OCI-LY3 (cell line): ENCODE results near the gene RMP24.
"Not testable (repeated sequence)": the region's sequence is repeated elsewhere in the genome, so short reads cannot be mapped to it uniquely, and the experiment has no call there.

Source experiments
- H2AFZ ChIP-seq: fragments of 200-600, 300-600 bp; shearing (Covaris generic); 2 replicates; pipeline ENCODE4 v1.6.0; 2014; ENCODE audit warnings: antibody characterized with exemption, low read depth, low read length
- H3K27ac ChIP-seq: fragments of 200-600, 300-600 bp; sonication (generic); 2 replicates; pipeline ENCODE4 v1.5.1; 2014; ENCODE audit warnings: mild to moderate bottlenecking, low read length, moderate library complexity, mixed read lengths
- H3K27me3 ChIP-seq: fragments of 200-600, 300-600 bp; sonication (generic); 2 replicates; pipeline ENCODE4 v1.6.1; 2014; ENCODE audit warnings: low read depth, low read length, mixed read lengths
- H3K36me3 ChIP-seq: fragments of 200-600, 300-600 bp; sonication (generic); replicated peaks from 2 replicates; pipeline ENCODE3; 2014; ENCODE audit warnings: low read depth, low read length, mixed read lengths
- H3K4me1 ChIP-seq: fragments of 300-600, 200-600 bp; sonication (generic); 2 replicates; pipeline ENCODE4 v1.6.1; 2014; ENCODE audit warnings: low read length, mixed read lengths
- H3K4me2 ChIP-seq: fragments of 200-600, 300-600 bp; sonication (generic); 2 replicates; pipeline ENCODE4 v1.6.1; 2014; ENCODE audit warnings: low read length, mixed read lengths
- H3K4me3 ChIP-seq: fragments of 300-600, 200-600 bp; sonication (generic); 2 replicates; pipeline ENCODE4 v1.5.1; 2014; ENCODE audit warnings: antibody characterized with exemption, mild to moderate bottlenecking, low read length, moderate library complexity
- H3K79me2 ChIP-seq: fragments of 300-600, 200-600 bp; shearing (Covaris generic); 2 replicates; pipeline ENCODE4 v1.6.1; 2014; ENCODE audit warnings: mild to moderate bottlenecking, low read length, mixed read lengths
- H3K9ac ChIP-seq: fragments of 300-600, 200-600 bp; shearing (Covaris generic); 2 replicates; pipeline ENCODE4 v1.6.0; 2014; ENCODE audit warnings: mild to moderate bottlenecking, low read length, moderate library complexity
- H3K9me3 ChIP-seq: fragments of 200-600, 300-600 bp; shearing (Covaris generic); 2 replicates; pipeline ENCODE4 v1.6.1; 2014; ENCODE audit warnings: low read length, mixed read lengths; ENCODE audit not compliant: insufficient read depth
- H4K20me1 ChIP-seq: fragments of 200-600, 300-600 bp; sonication (generic); 2 replicates; pipeline ENCODE4 v1.6.1; 2016; ENCODE audit warnings: low read length, mixed read lengths; ENCODE audit not compliant: insufficient read depth
- EZH2phosphoT487 ChIP-seq: fragments of 200-600 bp; shearing (Covaris generic); IDR thresholded peaks from 2 replicates; pipeline ENCODE4 v1.6.1; 2018; ENCODE audit warnings: antibody characterized with exemption, mixed run types, low read depth
- TF ChIP-seq, protein P1 (sequence below): fragments of 200-600, 300-600 bp; sonication (generic); IDR thresholded peaks from 2 replicates; pipeline ENCODE4 v1.5.1; 2014; ENCODE audit warnings: antibody characterized with exemption, low read length, low read depth

Gene RMP24

DNA sequence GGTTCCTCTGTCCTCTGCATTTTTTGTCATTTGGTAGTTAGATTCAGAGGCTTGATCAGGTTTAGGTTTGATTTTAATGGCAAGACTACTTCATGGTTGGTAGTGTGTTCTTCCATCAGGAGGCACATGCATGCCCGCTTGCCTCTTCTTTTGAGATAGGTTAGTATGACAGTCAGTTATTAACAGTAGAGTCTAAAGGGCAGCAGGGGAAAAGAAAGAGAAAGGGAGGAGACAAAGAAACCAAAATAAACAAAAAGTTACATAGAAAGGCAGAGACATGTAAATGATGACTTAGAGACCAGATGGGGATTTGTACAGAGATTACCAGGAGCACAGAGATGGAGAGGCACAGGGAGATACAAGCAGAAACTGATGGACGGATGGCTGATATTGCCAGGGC, 10.2 kb upstream of the RMP24 start:
- no peak overlapping the region for H2AFZ ChIP-seq
- H3K79me2 ChIP-seq = no peaks in the 10 kb centered on the region
- H3K36me3 ChIP-seq = no peaks in the 10 kb centered on the region
- H3K4me3 ChIP-seq = no peak overlapping the region
- H3K27ac ChIP-seq = no peak overlapping the region
- no peaks in the 10 kb centered on the region for H3K4me1 ChIP-seq
- TF ChIP-seq, protein P1, sequence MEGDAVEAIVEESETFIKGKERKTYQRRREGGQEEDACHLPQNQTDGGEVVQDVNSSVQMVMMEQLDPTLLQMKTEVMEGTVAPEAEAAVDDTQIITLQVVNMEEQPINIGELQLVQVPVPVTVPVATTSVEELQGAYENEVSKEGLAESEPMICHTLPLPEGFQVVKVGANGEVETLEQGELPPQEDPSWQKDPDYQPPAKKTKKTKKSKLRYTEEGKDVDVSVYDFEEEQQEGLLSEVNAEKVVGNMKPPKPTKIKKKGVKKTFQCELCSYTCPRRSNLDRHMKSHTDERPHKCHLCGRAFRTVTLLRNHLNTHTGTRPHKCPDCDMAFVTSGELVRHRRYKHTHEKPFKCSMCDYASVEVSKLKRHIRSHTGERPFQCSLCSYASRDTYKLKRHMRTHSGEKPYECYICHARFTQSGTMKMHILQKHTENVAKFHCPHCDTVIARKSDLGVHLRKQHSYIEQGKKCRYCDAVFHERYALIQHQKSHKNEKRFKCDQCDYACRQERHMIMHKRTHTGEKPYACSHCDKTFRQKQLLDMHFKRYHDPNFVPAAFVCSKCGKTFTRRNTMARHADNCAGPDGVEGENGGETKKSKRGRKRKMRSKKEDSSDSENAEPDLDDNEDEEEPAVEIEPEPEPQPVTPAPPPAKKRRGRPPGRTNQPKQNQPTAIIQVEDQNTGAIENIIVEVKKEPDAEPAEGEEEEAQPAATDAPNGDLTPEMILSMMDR = no peak
- no peak for TF ChIP-seq EZH2phosphoT487
- no peaks in the 10 kb centered on the region for H3K9me3 ChIP-seq
- no peak overlapping the region for H3K9ac ChIP-seq
- H4K20me1 ChIP-seq = no peaks in the 10 kb centered on the region
- no peaks in the 10 kb centered on the region for H3K27me3 ChIP-seq
- H3K4me2 ChIP-seq = no peak overlapping the region

DNA sequence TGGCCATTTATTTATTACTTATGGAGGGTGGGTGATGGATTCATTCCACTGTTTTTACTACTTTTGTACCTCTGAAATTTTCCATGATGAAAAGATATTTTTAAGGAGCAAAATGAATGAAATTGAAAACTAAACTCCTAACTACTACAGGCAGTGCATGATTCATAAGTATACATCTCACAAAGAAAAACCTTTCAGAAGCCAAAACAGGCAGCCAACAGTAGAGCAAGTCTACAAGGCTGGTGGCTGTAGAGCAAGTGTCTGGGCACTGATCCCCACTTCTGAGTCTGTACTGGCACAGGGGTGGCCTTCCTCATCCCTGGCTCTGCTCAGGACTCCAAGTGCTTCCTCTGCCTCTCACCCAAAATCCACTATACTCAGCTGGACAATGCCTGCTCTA, 8.2 kb upstream of the RMP24 start:
- no peak overlapping the region for H3K4me2 ChIP-seq
- TF ChIP-seq, protein P1 = no peak
- TF ChIP-seq EZH2phosphoT487 = no peak
- H3K27ac ChIP-seq = no peak overlapping the region
- no peak overlapping the region for H3K9ac ChIP-seq
- H4K20me1 ChIP-seq = no peaks in the 10 kb centered on the region
- H3K4me1 ChIP-seq = peaks cover 7% of the 10 kb centered on the region
- no peaks in the 10 kb centered on the region for H3K79me2 ChIP-seq
- no peak overlapping the region for H2AFZ ChIP-seq
- H3K9me3 ChIP-seq = no peaks in the 10 kb centered on the region
- no peaks in the 10 kb centered on the region for H3K36me3 ChIP-seq
- no peak overlapping the region for H3K4me3 ChIP-seq
- no peaks in the 10 kb centered on the region for H3K27me3 ChIP-seq

DNA sequence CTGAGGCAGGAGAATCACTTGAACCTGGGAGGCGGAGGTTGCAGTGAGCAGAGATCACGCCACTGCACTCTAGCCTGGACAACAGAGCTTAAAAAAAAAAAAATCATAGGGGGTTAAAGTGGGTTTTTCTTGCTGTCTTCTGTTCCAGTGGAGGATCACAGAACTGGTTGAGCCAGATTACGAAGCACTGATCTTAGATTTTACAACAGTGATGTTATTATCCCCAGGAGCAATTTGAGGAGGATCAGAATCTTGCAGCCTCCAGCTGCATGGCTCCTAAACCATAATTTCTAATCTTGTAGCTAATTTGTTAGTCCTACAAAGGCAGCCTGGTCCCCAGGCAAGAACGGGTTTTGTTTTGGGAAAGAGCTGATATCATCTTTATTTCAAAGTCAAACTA, 4.6 kb upstream of the RMP24 start:
- not testable (repeated sequence) for H3K36me3 ChIP-seq, H3K27ac ChIP-seq, H4K20me1 ChIP-seq, H3K9ac ChIP-seq, H3K79me2 ChIP-seq, H3K4me3 ChIP-seq, H3K27me3 ChIP-seq, H3K9me3 ChIP-seq
- Histone ChIP-seq H2AFZ (0 out of 2 replicates have a peak overlapping the region, but pooled peaks have one; percentile 58), H3K4me2 (peak overlapping the region; percentile 50), H3K4me1 (peaks cover 16% of the 10 kb centered on the region)

DNA sequence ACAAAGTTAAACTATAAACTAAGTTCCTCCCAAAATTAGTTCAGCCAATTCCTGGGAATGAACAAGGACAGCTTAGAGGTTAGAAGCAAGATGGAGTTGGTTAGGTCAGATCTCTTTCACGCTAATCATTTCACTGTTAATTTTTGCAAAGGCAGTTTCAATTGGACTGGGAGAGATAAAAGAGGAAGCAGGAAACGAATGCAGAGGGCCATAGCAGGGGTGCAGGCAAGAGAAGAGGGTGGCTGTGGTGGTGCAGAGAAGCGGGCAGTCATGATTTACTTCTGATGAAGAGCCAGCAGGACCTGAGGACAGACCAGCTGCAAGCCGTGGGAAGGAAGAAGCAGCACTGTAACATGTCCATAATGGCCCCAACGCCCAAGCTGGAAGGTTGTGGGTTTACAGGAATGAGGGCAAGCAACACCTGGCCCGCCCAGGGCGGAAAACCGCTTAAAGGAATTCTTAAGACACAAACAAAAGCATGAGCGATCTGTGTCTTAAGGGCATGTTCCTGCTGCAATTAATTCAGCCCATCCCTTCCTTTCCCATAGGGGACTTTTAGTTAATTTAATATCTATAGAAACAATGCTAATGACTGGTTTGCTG, 4.1 kb upstream of the RMP24 start:
- H3K4me3 ChIP-seq = no peak overlapping the region
- H3K27me3 ChIP-seq = no peaks in the 10 kb centered on the region
- H3K4me1 ChIP-seq = peaks cover 19% of the 10 kb centered on the region
- no peaks in the 10 kb centered on the region for H3K9me3 ChIP-seq
- H2AFZ ChIP-seq = peak overlapping the region; percentile 58; the same call in 1 of the 2 replicates
- H4K20me1 ChIP-seq = no peaks in the 10 kb centered on the region
- no peak overlapping the region for H3K9ac ChIP-seq
- H3K27ac ChIP-seq = no peak overlapping the region
- H3K36me3 ChIP-seq = no peaks in the 10 kb centered on the region
- peak overlapping the region; percentile 50 for H3K4me2 ChIP-seq
- TF ChIP-seq, protein P1 = no peak
- no peak for TF ChIP-seq EZH2phosphoT487
- H3K79me2 ChIP-seq = peaks cover 9% of the 10 kb centered on the region

DNA sequence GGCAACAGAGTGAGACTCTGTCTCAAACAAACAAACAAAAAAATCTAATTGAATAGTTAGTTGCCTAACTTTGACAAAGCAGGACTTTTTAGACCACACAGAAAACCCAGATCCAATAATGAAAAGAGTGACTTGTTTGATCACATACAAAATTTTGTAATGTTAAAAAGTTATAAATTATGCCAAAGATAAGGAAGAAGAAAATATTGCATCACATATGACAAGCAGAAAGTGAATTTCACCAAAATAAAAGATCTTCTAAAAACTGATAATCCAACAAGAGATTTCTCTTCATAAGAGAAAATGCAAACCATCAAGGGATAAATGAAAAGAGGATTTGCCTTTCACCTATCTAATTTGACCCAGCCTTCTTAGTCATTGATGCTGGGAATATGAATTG, 2.8 kb upstream of the RMP24 start:
- no peak overlapping the region for H3K4me2 ChIP-seq
- H3K36me3 ChIP-seq = peaks cover 4% of the 10 kb centered on the region
- H3K9me3 ChIP-seq = no peaks in the 10 kb centered on the region
- TF ChIP-seq, protein P1 = no peak
- TF ChIP-seq EZH2phosphoT487 = no peak
- H3K27ac ChIP-seq = no peak overlapping the region
- H3K4me1 ChIP-seq = peaks cover 23% of the 10 kb centered on the region
- no peak overlapping the region for H3K9ac ChIP-seq
- no peaks in the 10 kb centered on the region for H4K20me1 ChIP-seq
- no peaks in the 10 kb centered on the region for H3K27me3 ChIP-seq
- peaks cover 19% of the 10 kb centered on the region for H3K79me2 ChIP-seq
- no peak overlapping the region for H2AFZ ChIP-seq
- H3K4me3 ChIP-seq = no peak overlapping the region
